H1 (cell line): ENCODE results near the gene CRTC1. TPM values are rescaled to one million over a fixed set of nuclear protein-coding genes. Genes with fewer than 3 reads are reported as not detected.

Experiments
- ATF2 ChIP-seq: IDR thresholded peaks from 2 replicates; pipeline ENCODE4 v1.6.1; 2012; ENCODE audit warnings: low read length, inconsistent platforms
- RFX5 ChIP-seq: IDR thresholded peaks from 2 replicates; pipeline ENCODE4 v1.6.1; 2011; ENCODE audit warnings: low read depth, low read length, improper control_type of control experiment, borderline replicate concordance
- TEAD4 ChIP-seq: IDR thresholded peaks from 2 replicates; pipeline ENCODE4 v1.6.1; 2012; ENCODE audit warnings: low read depth, low read length, inconsistent platforms, mixed read lengths
- polyA plus RNA-seq, 7 experiments: library from polyadenylated mRNA; depleted of rRNA in 3 of 7; stranded (reverse) in 5 of 7; unstranded in 2 of 7; fragments of >200 nt in 5 of 7; fragments of 200-250 nt in 2 of 7; gene quantifications; 1 replicate in 5 of 7; 2 replicates in 1 of 7; 4 replicates in 1 of 7; pipeline versions ENCODE4 v1.2.1 to v1.2.3, GENCODE V29; 2011 to 2013; ENCODE audit warnings: missing spikeins in 2 of 7, mixed read lengths in 2 of 7
- total RNA-seq: library from RNA; stranded (reverse); fragmentation: NEBNext Ultra II Directional; extraction: Animal tissue kit (Norgen Biotek cat#: 25700); gene quantifications from 2 replicates; pipeline ENCODE4 v1.2.1, GENCODE V29; 2021

Gene CRTC1
- total and polyA plus RNA-seq, 2 of the 8 experiments (the other 6 are each of a cell fraction or from before 2014, with no cell fraction given): 2.9 to 8.5 TPM

GRCh38 chr19:18711893-18712292, 28.4 kb downstream of the CRTC1 start (continued):
- no peak for TF ChIP-seq ATF2
- no peak for TF ChIP-seq TEAD4
- TF ChIP-seq RFX5: no peak
